Left cardiac atrium (tissue), 4 donors: Measurements from ENCODE around the gene ADAMTS16. TPM values are rescaled to one million over a fixed set of nuclear protein-coding genes. Genes with fewer than 3 reads are reported as not detected.

Source experiments
- ATAC-seq, 2 donors: fragments of 200-7000 bp; cut with Tn5 transposase; one replicate each; pipeline ENCODE4 v1.9.1; 2020; ENCODE audit warnings: mild to moderate bottlenecking in 2 of 2, moderate library complexity in 2 of 2
- DNase-seq: peaks from one replicate; pipeline ENCODE4 v3.0.0-alpha.2; 2020
- intact Hi-C, 2 donors: fragments of 100-400 bp; cut with DNase I; formaldehyde crosslinking; loops; one replicate each; pipeline versions ENCODE4 v1.14.1 to v1.15.1; 2022 to 2023
- total RNA-seq, 2 donors: library from RNA; stranded (reverse); fragmentation: NEBNext Ultra II Directional; extraction: Animal tissue kit (Norgen Biotek cat#: 25700); gene quantifications; one replicate each; pipeline ENCODE4 v1.2.1, GENCODE V29; 2021
- donor health status: DM: no; HTN: yes; CAD: no.
- donor health status: DM: no; HTN: yes; CAD: no; lungs with severe emphysema.
- donor health status: DM: yes; HTN: yes; CAD: no.
- donor health status: Dilated cardiomyopathy.

ADAMTS16 gene
- total RNA-seq, 2 donors from 2014 or later, result 0.27 TPM; not detected in 1

DNA sequence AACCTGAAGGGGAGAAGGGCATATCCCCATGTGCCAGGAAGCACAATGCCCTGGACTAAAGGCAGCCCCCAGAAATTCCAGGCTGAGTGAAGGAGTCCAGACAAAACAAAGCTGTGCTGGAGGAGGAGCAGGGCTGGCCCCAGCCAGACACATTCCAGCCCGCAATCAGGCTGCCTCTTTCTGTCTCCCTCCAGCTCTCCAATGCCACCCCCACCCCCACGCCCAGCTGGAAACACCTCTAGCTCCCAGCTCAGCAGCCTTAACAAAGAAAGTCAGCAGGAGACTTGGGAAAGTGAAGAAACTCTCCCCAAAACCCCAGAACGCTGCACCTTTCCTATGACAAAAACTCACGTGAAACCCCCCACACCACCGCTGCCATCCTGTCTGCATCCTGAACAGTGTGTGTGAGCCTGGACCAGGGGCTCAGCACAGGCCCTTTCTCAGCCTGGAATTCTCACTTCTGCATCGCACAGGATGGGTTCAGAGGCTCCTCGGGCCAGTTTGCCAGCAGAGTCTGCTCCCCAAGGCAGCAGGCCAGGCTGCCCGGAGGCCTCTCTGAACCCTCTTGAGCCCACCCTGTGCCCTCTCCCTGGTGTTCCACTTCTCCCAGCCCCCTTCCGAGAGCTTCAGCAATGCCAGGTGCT lies 186.1 kb downstream of the ADAMTS16 start:
- DNase-seq, result no peak
- intact Hi-C loops, result no loop called here
- peak in 1 of 2 donors; percentile 55 for ATAC-seq

DNA sequence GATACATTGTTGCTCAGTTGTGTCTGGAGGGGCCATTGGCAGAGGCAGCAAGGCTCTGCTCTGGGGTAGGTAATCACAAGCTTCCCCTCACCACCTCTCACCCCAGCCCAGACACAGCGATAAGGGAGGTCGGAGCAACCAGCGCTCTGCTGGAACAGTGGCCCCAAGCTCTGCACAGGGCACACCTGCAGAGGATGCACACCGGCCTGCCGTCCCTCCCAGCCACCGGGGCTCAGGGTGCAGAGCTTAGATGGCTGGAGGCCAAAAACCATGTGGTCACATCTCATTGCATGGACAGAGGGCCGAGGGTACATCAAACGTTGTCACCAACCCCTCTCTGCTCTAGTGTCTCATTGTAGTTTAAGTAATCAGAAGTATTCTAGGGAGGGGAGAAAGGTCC lies 187.0 kb downstream of the ADAMTS16 start:
- DNase-seq (no peak), ATAC-seq (no peak)
- intact Hi-C loops, result no loop called here

DNA sequence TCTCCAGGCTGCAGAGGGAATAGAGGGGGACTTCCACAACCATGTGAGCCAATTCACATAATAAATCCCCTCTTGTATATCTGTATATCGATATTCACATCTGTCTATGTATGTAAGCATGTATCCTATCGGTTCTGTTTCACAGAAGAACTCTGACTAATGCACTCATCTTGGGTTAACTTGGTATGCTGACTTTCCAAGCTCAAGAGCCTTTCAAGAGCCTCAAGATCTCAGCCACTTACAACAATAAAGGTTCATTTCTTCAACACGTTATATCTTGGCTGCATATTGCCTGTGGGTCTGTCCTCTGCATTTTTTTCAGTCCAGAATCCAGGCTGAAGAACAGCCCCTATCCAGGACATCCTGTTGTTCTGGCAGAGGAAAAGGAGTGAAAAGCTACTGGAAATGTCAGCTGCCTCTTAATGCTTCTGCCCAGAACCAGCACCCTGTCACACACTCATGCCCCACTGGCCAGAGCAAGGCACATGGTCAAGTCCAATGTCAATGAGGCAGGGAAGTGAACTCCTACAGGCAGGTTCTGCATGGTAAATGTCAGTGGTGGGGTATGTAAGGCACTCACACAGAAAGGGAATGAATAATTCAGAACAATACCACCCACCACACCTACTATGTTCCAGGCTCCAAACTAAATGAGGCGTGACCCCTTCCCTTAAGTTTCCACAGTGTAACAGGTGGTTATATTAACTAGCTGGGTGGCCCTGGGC lies 190.8 kb downstream of the ADAMTS16 start:
- no peak for DNase-seq
- intact Hi-C loops, result no loop called here
- no peak for ATAC-seq

DNA sequence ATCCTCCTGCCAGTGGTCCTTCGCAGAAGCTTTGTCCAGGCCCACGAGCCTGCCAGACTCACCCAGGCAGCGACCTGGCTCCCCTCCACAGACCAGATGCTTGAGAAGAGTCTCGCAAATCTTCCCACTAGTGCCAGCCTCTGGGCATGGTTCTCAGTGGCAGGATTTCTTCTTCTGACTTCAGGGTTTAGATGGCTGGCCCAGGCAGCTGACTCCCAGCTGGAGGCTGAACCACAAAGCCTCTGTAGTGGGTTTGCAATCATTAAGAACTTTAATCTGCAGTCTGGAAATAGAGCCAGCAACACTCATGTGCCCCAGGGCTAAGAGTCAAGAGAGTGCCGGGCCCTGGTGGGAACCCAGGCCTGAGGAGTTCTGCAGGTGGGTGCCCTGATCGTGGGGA lies 191.7 kb downstream of the ADAMTS16 start:
- no peak for ATAC-seq
- intact Hi-C loops, result no loop called here

DNA sequence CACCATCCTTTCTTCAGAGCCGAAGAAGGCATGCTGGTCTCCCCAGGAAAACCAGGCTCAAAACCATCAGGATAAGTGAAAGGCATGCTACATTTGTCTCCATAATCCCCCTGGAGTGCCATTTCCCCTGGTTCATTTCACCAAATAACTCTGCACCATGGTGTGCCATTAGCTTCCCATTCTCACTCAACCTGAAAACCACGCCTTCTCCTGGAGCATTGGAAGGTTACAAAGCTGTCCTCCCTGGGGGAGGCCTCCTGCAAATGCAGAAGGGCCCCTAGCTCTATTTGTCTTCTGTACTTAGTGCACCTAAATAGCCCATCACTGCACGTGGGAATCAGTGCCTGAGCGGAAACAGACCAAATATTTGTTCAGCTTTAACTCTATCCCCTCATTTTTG lies 192.2 kb downstream of the ADAMTS16 start:
- ATAC-seq (no peak), DNase-seq (no peak)
- intact Hi-C loops, result no loop called here

More for the DNA sequence above, 191.7 kb downstream of the ADAMTS16 start:
- DNase-seq, result no peak

DNA sequence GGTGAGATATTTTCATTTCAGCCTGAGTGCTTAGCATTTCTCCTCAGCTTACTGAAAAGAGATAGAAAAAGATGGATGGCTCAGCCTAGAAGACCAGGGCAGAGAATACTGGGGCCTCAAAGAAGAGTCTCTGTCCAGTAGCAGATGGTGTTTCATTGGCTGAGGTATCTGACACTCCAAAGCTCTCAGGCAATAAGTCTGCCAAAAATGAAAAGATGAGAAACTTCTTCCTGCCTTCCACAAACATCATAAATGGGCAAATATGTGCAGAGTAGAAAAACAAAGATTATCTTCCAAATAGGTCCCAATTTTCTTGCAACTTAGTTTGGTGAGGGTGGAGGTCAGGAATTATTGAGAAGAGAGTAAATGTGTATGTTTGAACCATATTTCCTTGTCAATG lies 195.0 kb downstream of the ADAMTS16 start:
- intact Hi-C loops, result no loop called here
- ATAC-seq (no peak), DNase-seq (no peak)

DNA sequence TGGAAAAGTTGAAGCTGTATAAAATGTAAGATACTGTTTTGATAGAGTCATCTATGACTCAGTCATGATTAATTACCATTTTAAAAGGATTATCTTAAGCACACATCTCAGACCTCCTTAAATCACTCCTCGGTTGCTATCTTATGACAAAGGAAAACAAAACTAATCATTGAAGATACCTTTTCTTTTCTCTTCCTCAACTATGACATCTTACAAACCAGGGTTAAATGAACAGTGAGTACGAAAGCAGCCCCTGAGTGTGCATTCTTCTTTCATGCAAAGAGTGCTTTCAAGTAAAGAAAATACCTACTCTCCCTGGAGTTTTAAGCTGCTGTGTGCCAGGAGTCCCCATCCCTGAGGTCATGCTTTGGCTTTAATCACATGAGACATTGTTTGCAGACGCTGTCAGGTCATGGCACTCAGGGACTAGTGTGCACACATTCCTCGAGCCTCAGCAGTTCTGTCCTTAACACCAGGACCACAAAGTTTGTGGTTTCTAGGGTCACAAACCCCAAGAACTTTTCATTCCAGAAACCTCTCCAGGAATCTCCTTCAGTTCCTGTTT lies 195.7 kb downstream of the ADAMTS16 start:
- peak in 1 of 2 donors; percentile 23 for ATAC-seq
- DNase-seq, result no peak
- intact Hi-C loops, result no loop called here

DNA sequence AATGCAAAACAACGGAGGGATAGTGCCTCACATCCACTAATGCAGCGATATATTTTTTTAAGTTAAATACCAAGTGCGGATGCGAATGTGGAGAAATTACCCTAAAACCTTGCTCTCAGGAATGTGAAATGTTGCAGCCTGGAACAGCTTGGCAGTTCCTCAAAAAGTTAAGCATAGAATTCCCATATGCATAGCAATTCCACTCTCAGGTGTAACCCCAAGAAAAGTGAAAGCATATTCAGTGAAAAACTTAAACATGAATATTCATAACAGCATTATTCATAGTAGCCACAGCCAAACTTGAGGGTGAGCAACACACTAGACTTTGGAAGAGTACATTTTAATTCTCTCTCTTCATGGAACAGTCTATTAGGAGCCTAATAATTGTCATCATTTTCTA lies 199.1 kb downstream of the ADAMTS16 start:
- ATAC-seq, result no peak
- DNase-seq, result no peak
- intact Hi-C loops, result no loop called here

DNA sequence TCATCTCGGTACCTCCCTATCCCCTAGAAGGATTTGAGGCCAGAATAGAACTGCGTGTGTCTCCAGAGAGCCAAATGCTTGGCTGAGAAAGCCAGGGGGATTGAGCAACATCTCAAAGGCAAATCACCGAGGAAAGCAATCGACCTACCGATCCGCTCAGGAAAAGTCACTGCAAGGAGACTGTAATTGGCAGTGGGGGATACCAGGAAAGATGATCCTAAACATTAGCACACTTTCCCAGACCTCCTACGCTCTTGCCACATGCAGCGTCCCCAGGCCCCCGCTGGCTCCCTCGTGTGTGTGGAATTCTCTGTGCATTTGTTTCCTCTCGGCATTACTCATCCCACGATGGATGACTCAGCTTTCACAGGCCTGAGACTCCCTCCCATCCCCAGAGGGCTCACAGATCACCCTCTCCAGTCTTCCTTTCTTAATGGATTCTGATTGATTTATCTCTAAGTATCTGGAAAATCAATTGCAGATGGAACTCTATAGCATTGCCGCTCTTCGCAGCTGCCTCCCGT lies 200.1 kb downstream of the ADAMTS16 start:
- intact Hi-C loops, result no loop called here
- ATAC-seq (peak; percentile 83 to 89), DNase-seq (peak; percentile 68)

DNA sequence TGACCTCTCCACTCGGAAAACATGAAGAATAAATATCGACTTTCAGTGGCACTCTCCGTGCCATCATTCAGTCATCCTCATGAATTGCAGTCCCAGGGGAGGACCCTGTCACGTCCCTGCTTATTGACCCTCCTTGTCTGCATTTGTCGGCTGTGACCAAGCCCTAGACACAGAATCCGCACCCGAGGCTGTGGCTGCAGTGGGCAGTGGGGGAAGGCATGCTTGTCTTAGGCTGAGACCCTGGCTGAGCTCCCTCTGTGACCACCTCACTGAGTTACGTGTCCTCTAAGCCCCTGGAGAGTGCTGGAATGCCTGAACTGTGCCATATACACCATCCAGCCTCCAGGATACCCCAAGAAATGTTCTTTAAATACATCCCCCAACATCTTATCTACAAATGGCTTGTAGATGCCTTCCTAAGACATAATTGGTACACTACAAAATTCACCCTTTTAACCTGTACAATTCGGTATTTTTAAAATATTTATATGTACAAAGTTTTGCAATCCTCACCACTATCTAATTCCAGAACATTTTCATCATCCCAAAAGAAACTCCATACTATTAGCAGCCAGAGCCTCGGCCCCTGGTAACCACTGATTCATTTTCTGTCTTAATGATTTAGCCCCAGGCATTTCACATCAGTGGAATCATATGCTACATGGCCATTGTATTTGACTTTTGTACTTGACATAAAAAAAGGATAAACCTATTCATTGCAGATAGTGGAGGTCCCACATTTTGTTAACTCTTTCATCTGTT lies 201.6 kb downstream of the ADAMTS16 start:
- intact Hi-C loops, result no loop called here
- peak in 1 of 2 donors; percentile 22 for ATAC-seq

DNA sequence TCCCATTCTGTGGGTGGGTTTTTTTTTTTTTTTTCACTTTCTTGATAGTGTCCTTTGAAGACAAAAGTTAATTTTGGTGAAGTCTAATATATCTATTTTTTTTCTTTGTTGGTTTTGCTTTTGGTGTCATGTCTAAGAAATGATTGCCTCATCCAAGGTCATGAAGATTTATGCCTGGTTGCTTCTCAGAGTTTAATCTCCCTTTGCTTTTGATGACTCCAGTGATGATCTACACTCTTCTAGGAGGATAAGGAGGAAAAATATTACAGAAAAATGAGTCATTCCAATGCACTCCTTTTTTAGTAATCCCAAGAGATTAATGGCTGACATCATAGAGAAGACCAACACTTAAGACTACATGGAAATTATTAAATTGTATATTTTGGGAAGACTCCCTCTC lies 202.7 kb downstream of the ADAMTS16 start:
- DNase-seq (no peak), ATAC-seq (peak in 1 of 2 donors; percentile 68)
- intact Hi-C loops, result no loop called here

More for the DNA sequence above, 201.6 kb downstream of the ADAMTS16 start:
- no peak for DNase-seq

DNA sequence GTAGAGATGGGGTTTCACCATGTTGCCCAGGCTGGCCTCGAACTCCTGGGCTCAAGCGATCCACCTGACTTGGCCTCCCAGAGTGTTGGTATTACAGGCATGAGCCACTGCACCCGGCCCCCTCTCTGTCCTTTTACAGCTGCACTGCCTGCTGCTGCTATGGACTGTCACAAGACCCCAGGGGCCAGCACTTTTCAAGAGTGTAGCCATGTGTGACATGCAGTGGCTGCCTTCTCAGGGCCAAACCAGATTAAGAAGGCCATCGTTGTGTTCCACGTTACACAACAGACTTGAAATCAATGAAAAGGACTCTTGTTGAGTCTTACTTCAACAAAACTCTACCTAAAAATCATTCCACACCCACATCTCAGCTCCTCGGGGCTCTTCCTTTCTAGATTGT lies 203.4 kb downstream of the ADAMTS16 start:
- no peak for DNase-seq
- ATAC-seq, result no peak
- intact Hi-C loops, result no loop called here

DNA sequence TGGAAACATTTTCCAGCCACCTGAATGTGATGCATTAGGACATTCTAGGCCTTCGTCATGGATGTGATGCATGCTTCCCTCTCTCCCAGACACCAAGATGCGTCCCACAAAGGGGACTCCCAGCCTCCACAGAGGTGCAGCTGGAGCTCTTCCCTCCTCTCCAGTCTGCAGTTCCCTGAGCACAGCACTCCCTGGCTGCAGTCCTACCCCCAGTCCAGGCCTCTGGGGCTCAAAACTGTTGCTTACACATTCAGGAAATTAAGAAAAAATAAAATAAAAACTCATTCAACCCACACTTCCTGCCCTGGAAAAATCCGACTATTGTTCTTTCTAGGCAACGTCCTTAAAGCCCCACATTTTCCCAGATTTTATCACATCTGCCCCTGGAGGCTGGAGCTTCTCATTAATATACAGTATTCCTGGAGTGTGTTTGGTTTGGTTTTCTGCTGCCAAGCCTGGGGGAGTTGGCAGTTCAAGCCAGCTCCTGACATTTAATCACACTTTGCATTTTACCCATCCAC lies 204.0 kb downstream of the ADAMTS16 start:
- DNase-seq, result no peak
- intact Hi-C loops, result no loop called here
- ATAC-seq, result peak in 1 of 2 donors; percentile 48

DNA sequence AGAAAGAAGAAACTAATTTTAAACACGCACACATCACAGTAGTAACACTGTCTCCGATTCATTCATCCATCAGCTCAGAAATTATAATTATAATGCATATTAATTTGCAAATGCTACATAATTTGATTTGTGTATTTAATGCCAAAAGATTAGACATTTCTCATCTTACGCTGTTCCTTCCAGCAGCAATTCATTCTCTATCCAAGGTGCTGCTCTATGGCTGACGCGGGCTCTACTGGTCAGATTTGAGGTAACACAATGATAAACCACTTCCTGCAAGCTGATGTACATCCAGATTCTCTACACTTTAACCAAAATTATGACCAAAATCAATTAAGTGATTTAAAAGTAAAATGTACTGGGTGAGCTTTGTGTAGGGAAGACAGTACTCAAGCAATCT lies 204.5 kb downstream of the ADAMTS16 start:
- ATAC-seq, result no peak
- intact Hi-C loops, result no loop called here
- no peak for DNase-seq

DNA sequence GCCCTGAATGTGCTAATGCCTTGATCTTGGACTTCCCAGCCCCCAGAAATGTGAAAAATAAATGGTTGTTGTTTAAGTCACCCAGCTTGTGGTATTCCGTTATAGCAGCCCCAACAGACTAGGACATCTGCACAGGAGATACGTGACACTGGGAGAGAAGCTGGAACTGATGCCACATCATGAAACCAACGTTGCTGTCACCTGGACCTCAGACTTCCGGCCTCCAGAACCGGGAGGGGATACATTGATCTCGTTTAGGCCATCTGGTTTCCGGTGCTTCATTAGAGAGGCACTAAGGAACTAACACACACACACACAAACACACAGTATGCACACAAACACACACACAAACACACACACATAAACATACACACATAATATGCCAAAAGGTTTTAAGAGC lies 207.3 kb downstream of the ADAMTS16 start:
- intact Hi-C loops, result no loop called here
- ATAC-seq (no peak), DNase-seq (no peak)

DNA sequence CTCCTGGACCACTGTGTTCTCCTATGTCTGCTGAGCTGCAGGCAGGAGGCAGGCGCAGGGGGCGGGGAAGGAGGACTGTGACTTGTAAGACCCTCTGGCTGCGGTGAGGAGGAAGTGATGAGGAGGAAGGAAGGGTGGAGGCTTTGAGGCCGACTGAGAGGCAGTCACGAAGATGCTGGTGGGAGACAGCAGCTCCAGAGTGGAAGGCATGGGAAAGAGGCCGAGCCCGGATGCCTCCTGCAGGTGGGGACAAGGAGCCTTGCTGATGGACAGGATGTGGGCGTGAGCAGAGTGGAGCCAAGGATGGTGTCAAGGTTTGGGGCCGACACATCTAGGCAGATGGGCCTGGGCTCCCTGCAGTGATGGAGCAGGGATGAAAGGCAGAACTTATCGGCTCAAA lies 208.0 kb downstream of the ADAMTS16 start:
- DNase-seq, result no peak
- no peak for ATAC-seq

DNA sequence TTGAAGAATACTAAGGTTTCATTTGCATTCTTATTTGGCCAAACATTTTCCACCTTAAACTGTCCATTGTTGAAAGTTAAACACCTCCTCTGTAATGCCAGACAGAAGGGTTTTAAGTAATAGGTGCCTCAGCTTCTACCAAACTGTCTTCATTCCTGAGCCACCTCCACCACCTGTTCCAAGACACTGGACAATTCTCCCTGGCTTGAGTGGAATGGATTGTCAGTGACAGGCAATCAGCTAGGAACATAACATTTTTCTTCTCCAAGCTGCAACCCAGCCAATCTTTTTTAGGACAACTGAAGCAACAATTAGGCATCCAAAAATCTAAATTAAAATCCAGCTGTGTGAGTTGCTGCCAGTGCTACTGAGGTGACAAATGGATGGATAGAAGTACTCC lies 208.4 kb downstream of the ADAMTS16 start:
- ATAC-seq (no peak), DNase-seq (no peak)
- intact Hi-C loops, result no loop called here

More for the DNA sequence above, 208.0 kb downstream of the ADAMTS16 start:
- intact Hi-C loops, result no loop called here

DNA sequence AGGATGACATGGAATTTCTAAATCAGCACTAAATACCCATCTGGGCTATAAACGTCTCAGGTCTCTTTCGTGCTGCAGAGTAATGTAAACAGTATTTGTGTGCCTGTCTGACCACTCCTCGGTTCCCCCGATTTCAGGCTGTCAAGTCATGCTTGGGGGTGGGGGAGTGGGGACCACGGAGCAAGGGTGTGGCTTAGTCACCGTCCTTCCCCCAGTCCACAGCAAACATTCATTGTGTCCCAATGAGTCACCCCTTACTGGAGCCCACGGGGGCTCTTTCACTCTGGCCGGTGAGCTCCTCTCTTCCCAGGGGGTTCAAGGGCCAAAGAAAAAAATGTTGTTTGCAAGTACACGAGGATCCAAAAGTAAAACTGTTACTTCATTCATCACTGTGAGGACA lies 210.0 kb downstream of the ADAMTS16 start:
- intact Hi-C loops, result no loop called here

DNA sequence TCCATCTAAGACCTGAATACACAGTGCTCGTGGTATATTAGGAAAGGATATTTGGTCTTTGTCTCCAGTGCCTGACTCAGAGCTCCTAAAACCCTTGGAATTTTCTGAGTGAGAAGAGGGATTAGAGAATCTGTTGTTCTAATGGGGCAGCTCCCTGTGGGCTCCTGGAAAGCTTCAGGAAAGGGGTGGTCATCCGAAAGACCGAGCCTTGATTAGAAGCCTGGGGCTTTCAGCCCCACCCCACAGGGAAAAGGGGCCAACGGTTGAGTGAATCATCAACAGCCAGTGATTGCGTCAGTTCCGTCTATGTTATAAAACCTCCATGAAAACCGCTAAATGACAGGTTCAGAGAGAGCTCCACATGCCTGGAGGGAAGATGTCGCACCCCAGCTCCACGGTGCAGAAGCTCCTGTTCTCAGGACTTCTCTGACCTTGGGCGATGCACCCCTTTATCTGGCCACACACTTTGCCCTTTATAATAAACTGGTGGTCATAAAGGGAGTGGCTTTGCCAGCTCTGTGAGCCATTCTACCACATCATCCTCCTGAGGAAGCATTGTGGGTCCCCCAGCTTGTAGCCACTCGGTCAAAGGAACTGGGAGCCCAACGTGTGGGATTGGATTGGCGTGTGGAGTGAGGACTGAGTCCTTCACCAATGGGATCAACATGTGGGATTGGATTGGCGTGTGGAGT lies 211.3 kb downstream of the ADAMTS16 start:
- DNase-seq, result no peak
- no peak for ATAC-seq
- intact Hi-C loops, result no loop called here

More for the DNA sequence above, 210.0 kb downstream of the ADAMTS16 start:
- DNase-seq (no peak), ATAC-seq (no peak)
